Liver (tissue), 9 donors: ENCODE data around the gene JAKMIP1. TPM values are rescaled to one million over a fixed set of nuclear protein-coding genes. Genes with fewer than 3 reads are reported as not detected.

ENCODE experiments used
- DNase-seq: peaks from one replicate; pipeline ENCODE4 v3.0.0-alpha.2; 2017; ENCODE audit warnings: low spot score
- H3K27ac ChIP-seq, 2 donors: one replicate each; pipeline ENCODE4 v1.7.0; 2013; ENCODE audit warnings: inconsistent platforms in 2 of 2, low read length in 2 of 2, control low read depth in 1 of 2, low read depth in 1 of 2, mild to moderate bottlenecking in 1 of 2
- H3K27me3 ChIP-seq, 4 donors: one replicate each; pipeline versions ENCODE4 v1.6.1 to v1.7.0; 2013; ENCODE audit warnings: low read length in 3 of 4, inconsistent platforms in 1 of 4, mild to moderate bottlenecking in 1 of 4, moderate library complexity in 1 of 4; ENCODE audit not compliant: control insufficient read depth in 4 of 4, insufficient read depth in 4 of 4
- H3K36me3 ChIP-seq, 4 donors: one replicate each; pipeline versions ENCODE4 v1.6.1 to v1.7.0; 2013; ENCODE audit warnings: low read length in 3 of 4, mild to moderate bottlenecking in 3 of 4, low read depth in 1 of 4, moderate library complexity in 1 of 4; ENCODE audit not compliant: control insufficient read depth in 4 of 4, insufficient read depth in 3 of 4
- H3K4me1 ChIP-seq, 4 donors: one replicate each; pipeline versions ENCODE4 v1.6.1 to v1.7.0; 2013; ENCODE audit warnings: low read length in 3 of 4, mild to moderate bottlenecking in 3 of 4, moderate library complexity in 1 of 4; ENCODE audit not compliant: control insufficient read depth in 4 of 4, insufficient read depth in 4 of 4
- H3K4me3 ChIP-seq, 3 donors: one replicate each; pipeline versions ENCODE4 v1.6.1 to v1.7.0; 2013; ENCODE audit warnings: low read length in 3 of 3, control low read depth in 1 of 3, low read depth in 1 of 3, mild to moderate bottlenecking in 1 of 3
- H3K9ac ChIP-seq, 2 donors: one replicate each; pipeline ENCODE4 v1.7.0; 2013; ENCODE audit warnings: low read length in 2 of 2, mild to moderate bottlenecking in 2 of 2, moderate library complexity in 2 of 2, control low read depth in 1 of 2, low read depth in 1 of 2
- H3K9me3 ChIP-seq, 4 donors: one replicate each; pipeline versions ENCODE4 v1.6.1 to v1.7.0; 2013; ENCODE audit warnings: low read length in 3 of 4; ENCODE audit not compliant: control insufficient read depth in 4 of 4
- CTCF ChIP-seq: fragments of 150-350 bp; IDR thresholded peaks from 2 replicates; pipeline ENCODE4 v1.5.1; 2017; ENCODE audit warnings: improper control_type of control experiment, low read depth, low read length; ENCODE audit not compliant: missing input control
- EGR1 ChIP-seq, 2 donors: IDR thresholded peaks; 2 replicates each; pipeline ENCODE4 v1.6.1; 2016 to 2018; ENCODE audit warnings: antibody characterized with exemption in 2 of 2, low read depth in 2 of 2
- FOXA1 ChIP-seq: IDR thresholded peaks from 2 replicates; pipeline ENCODE4 v1.6.1; 2016; ENCODE audit warnings: antibody characterized with exemption
- FOXA2 ChIP-seq: IDR thresholded peaks from 2 replicates; pipeline ENCODE4 v1.6.1; 2016; ENCODE audit warnings: antibody characterized with exemption
- GABPA ChIP-seq, 2 donors: IDR thresholded peaks in 1 of 2; conservative IDR thresholded peaks in 1 of 2; 2 replicates each; pipeline ENCODE4 v1.6.1; 2016; ENCODE audit warnings: antibody characterized with exemption in 2 of 2, mild to moderate bottlenecking in 1 of 2, moderate library complexity in 1 of 2
- HNF4A ChIP-seq, 2 donors: conservative IDR thresholded peaks; 2 replicates each; pipeline ENCODE4 v1.6.1; 2016; ENCODE audit warnings: antibody characterized with exemption in 2 of 2, mild to moderate bottlenecking in 2 of 2
- HNF4G ChIP-seq: IDR thresholded peaks from 2 replicates; pipeline ENCODE4 v1.6.1; 2016; ENCODE audit warnings: antibody characterized with exemption
- JUND ChIP-seq, 2 donors: IDR thresholded peaks; 2 replicates each; pipeline ENCODE4 v1.6.1; 2016; ENCODE audit warnings: antibody characterized with exemption in 2 of 2
- NR2F2 ChIP-seq: IDR thresholded peaks from 2 replicates; pipeline ENCODE4 v1.6.1; 2016; ENCODE audit warnings: antibody characterized with exemption
- RAD21 ChIP-seq, 2 donors: IDR thresholded peaks; 2 replicates each; pipeline ENCODE4 v1.6.1; 2016; ENCODE audit warnings: antibody characterized with exemption in 2 of 2, mild to moderate bottlenecking in 2 of 2
- RXRA ChIP-seq, 2 donors: IDR thresholded peaks; 2 replicates each; pipeline ENCODE4 v1.6.1; 2017 to 2018; ENCODE audit warnings: antibody characterized with exemption in 2 of 2, mild to moderate bottlenecking in 1 of 2
- SP1 ChIP-seq: IDR thresholded peaks from 2 replicates; pipeline ENCODE4 v1.6.1; 2018; ENCODE audit warnings: antibody characterized with exemption, mild to moderate bottlenecking
- TAF1 ChIP-seq: conservative IDR thresholded peaks from 2 replicates; pipeline ENCODE4 v1.6.1; 2016; ENCODE audit warnings: antibody characterized with exemption, mild to moderate bottlenecking
- YY1 ChIP-seq: IDR thresholded peaks from 2 replicates; pipeline ENCODE4 v1.6.1; 2016; ENCODE audit warnings: antibody characterized with exemption, mild to moderate bottlenecking
- ZBTB33 ChIP-seq: IDR thresholded peaks from 2 replicates; pipeline ENCODE4 v1.6.1; 2016; ENCODE audit warnings: antibody characterized with exemption
- WGBS: extraction: QIAGEN DNeasy Blood & Tissue Kit; methylation state at CpG from one replicate; pipeline ENCODE4 v1.1.7; 2013; 5-methylcytosine and 5-hydroxymethylcytosine counted together
- polyA plus RNA-seq, 2 donors: library from polyadenylated mRNA; stranded (reverse) in 1 of 2; unstranded in 1 of 2; fragments of 200-250 nt in 1 of 2; fragments of >200 nt in 1 of 2; fragmentation: Nextera tagmentation in 1 of 2; extraction: Ambion mirVana in 1 of 2; gene quantifications; one replicate each; pipeline versions ENCODE4 v1.2.1 to v1.2.3, GENCODE V29; 2013 to 2015
- total RNA-seq, 2 donors: library from RNA; depleted of rRNA; stranded (reverse); fragments of >200 nt; gene quantifications; one replicate each; pipeline ENCODE4 v1.2.3, GENCODE V29; 2014
- TF ChIP-seq, protein P1 (sequence below): IDR thresholded peaks from 2 replicates; pipeline ENCODE4 v1.6.1; 2016; ENCODE audit warnings: antibody characterized with exemption
- TF ChIP-seq, protein P2 (sequence below): IDR thresholded peaks from 2 replicates; pipeline ENCODE4 v1.6.1; 2016; ENCODE audit warnings: antibody characterized with exemption, mild to moderate bottlenecking
- TF ChIP-seq, protein P3 (sequence below): IDR thresholded peaks from 2 replicates; pipeline ENCODE4 v1.6.1; 2016; ENCODE audit warnings: antibody characterized with exemption
- donor health status: healthy.
- donor health status: healthy.
- donor health status: healthy.
- donor health status: healthy.
- donor health status: healthy.

JAKMIP1 gene
- total and polyA plus RNA-seq, 4 donors: 0.08 to 0.50 TPM; not detected in 2

- H3K9ac ChIP-seq: no peak overlapping the region
- TF ChIP-seq FOXA1: no peak
- no peak for TF ChIP-seq HNF4G
- no peak for TF ChIP-seq GABPA (IDR thresholded peaks at IDR 0.05 in 1 of 2, conservative IDR thresholded peaks at IDR 0.05 in 1 of 2)
- TF ChIP-seq JUND (IDR thresholded peaks at IDR 0.05): no peak
- H3K4me3 ChIP-seq: no peak overlapping the region
- no peaks in the 10 kb centered on the region for H3K36me3 ChIP-seq
- peaks cover 0 to 10% (median 0%) of the 10 kb centered on the region in 4 donors for H3K27me3 ChIP-seq
- no peaks in the 10 kb centered on the region for H3K9me3 ChIP-seq
- DNase-seq: no peak
- no peak overlapping the region for H3K27ac ChIP-seq
- 80% methylated on average over 6 of the region's 6 CpGs for WGBS
- no peaks in the 10 kb centered on the region for H3K4me1 ChIP-seq
Measured at GRCh38 chr4:6206771-6207290, 6.5 kb upstream of the JAKMIP1 start.

DNA sequence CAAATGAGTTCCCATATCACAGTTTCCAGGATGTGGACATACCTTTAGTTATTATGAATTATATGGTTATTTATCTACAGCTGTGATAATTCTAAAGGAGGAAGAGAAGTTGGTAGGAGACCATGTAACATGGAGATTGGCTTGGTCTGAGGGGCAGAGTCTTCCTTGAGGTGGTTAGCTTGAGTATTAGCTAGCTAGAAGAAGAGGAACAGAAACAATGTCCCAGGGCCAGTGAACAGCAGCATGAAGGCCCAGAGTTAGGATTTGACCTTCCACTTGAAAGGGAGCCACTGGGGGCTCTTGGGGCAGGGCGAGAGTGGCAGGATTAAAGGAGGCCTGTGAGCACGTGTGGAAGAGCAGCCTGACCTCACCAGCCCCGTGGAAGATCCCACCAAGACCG is 5.6 kb upstream of the JAKMIP1 start:
- Histone ChIP-seq H3K9me3 (peaks cover 0 to 4% (median 3%) of the 10 kb centered on the region in 4 donors), H3K36me3 (no peaks in the 10 kb centered on the region), H3K9ac (no peak overlapping the region), H3K4me3 (no peak overlapping the region), H3K27ac (no peak overlapping the region), H3K4me1 (no peaks in the 10 kb centered on the region), H3K27me3 (peaks cover 0 to 14% (median under 1%) of the 10 kb centered on the region in 4 donors)
- WGBS: 73% methylated on average over 4 of the region's 4 CpGs
- DNase-seq: no peak
- no peak for TF ChIP-seq HNF4A (conservative IDR thresholded peaks at IDR 0.05)
- no peak for TF ChIP-seq JUND (IDR thresholded peaks at IDR 0.05)
- TF ChIP-seq SP1: no peak
- TF ChIP-seq EGR1 (IDR thresholded peaks at IDR 0.05; ENCODE audit: low read depth in 2 of 2): no peak
- no peak for TF ChIP-seq RXRA (IDR thresholded peaks at IDR 0.05)
- no peak for TF ChIP-seq FOXA2
- no peak for TF ChIP-seq GABPA (IDR thresholded peaks at IDR 0.05 in 1 of 2, conservative IDR thresholded peaks at IDR 0.05 in 1 of 2)
- TF ChIP-seq HNF4G: no peak
- TF ChIP-seq, protein P1, sequence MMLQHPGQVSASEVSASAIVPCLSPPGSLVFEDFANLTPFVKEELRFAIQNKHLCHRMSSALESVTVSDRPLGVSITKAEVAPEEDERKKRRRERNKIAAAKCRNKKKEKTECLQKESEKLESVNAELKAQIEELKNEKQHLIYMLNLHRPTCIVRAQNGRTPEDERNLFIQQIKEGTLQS: no peak
- TF ChIP-seq, protein P2, sequence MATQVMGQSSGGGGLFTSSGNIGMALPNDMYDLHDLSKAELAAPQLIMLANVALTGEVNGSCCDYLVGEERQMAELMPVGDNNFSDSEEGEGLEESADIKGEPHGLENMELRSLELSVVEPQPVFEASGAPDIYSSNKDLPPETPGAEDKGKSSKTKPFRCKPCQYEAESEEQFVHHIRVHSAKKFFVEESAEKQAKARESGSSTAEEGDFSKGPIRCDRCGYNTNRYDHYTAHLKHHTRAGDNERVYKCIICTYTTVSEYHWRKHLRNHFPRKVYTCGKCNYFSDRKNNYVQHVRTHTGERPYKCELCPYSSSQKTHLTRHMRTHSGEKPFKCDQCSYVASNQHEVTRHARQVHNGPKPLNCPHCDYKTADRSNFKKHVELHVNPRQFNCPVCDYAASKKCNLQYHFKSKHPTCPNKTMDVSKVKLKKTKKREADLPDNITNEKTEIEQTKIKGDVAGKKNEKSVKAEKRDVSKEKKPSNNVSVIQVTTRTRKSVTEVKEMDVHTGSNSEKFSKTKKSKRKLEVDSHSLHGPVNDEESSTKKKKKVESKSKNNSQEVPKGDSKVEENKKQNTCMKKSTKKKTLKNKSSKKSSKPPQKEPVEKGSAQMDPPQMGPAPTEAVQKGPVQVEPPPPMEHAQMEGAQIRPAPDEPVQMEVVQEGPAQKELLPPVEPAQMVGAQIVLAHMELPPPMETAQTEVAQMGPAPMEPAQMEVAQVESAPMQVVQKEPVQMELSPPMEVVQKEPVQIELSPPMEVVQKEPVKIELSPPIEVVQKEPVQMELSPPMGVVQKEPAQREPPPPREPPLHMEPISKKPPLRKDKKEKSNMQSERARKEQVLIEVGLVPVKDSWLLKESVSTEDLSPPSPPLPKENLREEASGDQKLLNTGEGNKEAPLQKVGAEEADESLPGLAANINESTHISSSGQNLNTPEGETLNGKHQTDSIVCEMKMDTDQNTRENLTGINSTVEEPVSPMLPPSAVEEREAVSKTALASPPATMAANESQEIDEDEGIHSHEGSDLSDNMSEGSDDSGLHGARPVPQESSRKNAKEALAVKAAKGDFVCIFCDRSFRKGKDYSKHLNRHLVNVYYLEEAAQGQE: no peak
- no peak for TF ChIP-seq ZBTB33
- no peak for TF ChIP-seq RAD21 (IDR thresholded peaks at IDR 0.05)
- no peak for TF ChIP-seq TAF1
- no peak for TF ChIP-seq NR2F2
- TF ChIP-seq CTCF: no peak
- no peak for TF ChIP-seq FOXA1
- TF ChIP-seq, protein P3, sequence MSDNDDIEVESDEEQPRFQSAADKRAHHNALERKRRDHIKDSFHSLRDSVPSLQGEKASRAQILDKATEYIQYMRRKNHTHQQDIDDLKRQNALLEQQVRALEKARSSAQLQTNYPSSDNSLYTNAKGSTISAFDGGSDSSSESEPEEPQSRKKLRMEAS: no peak
- no peak for TF ChIP-seq YY1
